SK-N-SH (cell line): ENCODE results near the gene PTBP1. TPM values are rescaled to one million over a fixed set of nuclear protein-coding genes. Genes with fewer than 3 reads are reported as not detected.
A peak's percentile ranks its signal among the peaks of the same experiment; 100 is the strongest.

Source experiments
- CTCF ChIA-PET: fragments of 300-600, 350-600 bp; formaldehyde crosslinking; extraction: SDS; loops from one replicate; lab custom pipeline; 2021; lab: Yijun Ruan, JAX
- POLR2A ChIA-PET: fragments of 350-600 bp; sonication (Branson Sonifier 250); formaldehyde crosslinking; extraction: SDS; loops from one replicate; lab custom pipeline; 2020; ENCODE audit warnings: antibody characterized with exemption, inconsistent platforms; lab: Yijun Ruan, JAX
- DNase-seq: peaks from one replicate; pipeline ENCODE4 v3.0.0; 2012
- H2AFZ ChIP-seq: fragments of 200-600 bp; sonication (generic); 2 replicates; pipeline ENCODE4 v1.8.1; 2016; ENCODE audit warnings: antibody characterized with exemption, mild to moderate bottlenecking, low read depth
- H3F3A ChIP-seq: fragments of 200-600 bp; sonication (generic); replicated peaks from 2 replicates; pipeline ENCODE3; 2016; ENCODE audit warnings: antibody characterized with exemption, mild to moderate bottlenecking; ENCODE audit not compliant: insufficient read depth
- H3K27ac ChIP-seq, 2 experiments: fragments of 200-500 bp in 1 of 2; fragments of 200-600 bp in 1 of 2; sonication (Bioruptor generic) in 1 of 2; sonication (generic), shearing (Covaris generic) in 1 of 2; 2 replicates each; pipeline versions ENCODE4 v1.5.1 to v1.6.1; 2014 to 2016; ENCODE audit warnings: low read depth in 2 of 2, inconsistent platforms in 1 of 2, low read length in 1 of 2, mild to moderate bottlenecking in 1 of 2, mixed read lengths in 1 of 2
- H3K27me3 ChIP-seq: fragments of 200-600 bp; sonication (generic), shearing (Covaris generic); 2 replicates; pipeline ENCODE4 v1.6.1; 2016; ENCODE audit warnings: mixed run types; ENCODE audit not compliant: insufficient read depth
- H3K36me3 ChIP-seq, 2 experiments: fragments of 200-500 bp in 1 of 2; fragments of 200-600 bp in 1 of 2; sonication (Bioruptor generic) in 1 of 2; sonication (generic) in 1 of 2; replicated peaks in 1 of 2; 2 replicates each; pipeline versions ENCODE3 to v1.5.1; 2014 to 2016; ENCODE audit warnings: low read length in 1 of 2, mild to moderate bottlenecking in 1 of 2; ENCODE audit not compliant: insufficient read depth in 2 of 2, control insufficient read depth in 1 of 2
- H3K4me1 ChIP-seq, 2 experiments: fragments of 200-500 bp in 1 of 2; fragments of 200-600 bp in 1 of 2; sonication (Bioruptor generic) in 1 of 2; sonication (generic), shearing (Covaris generic) in 1 of 2; 2 replicates each; pipeline versions ENCODE4 v1.5.1 to v1.6.1; 2014 to 2016; ENCODE audit warnings: low read depth in 1 of 2, low read length in 1 of 2, mixed run types in 1 of 2; ENCODE audit not compliant: insufficient read depth in 2 of 2, control insufficient read depth in 1 of 2
- H3K4me2 ChIP-seq: fragments of 200-600 bp; sonication (generic), shearing (Covaris generic); 2 replicates; pipeline ENCODE4 v1.6.1; 2017; ENCODE audit warnings: mixed run types
- H3K4me3 ChIP-seq, 2 experiments: fragments of 200-500 bp in 1 of 2; fragments of 200-600 bp in 1 of 2; sonication (Bioruptor generic) in 1 of 2; sonication (generic), shearing (Covaris generic) in 1 of 2; 2 replicates each; pipeline versions ENCODE4 v1.5.1 to v1.8.1; 2014 to 2016; ENCODE audit warnings: low read depth in 2 of 2, inconsistent platforms in 1 of 2, low read length in 1 of 2, mild to moderate bottlenecking in 1 of 2, mixed read lengths in 1 of 2, moderate library complexity in 1 of 2
- H3K79me2 ChIP-seq: fragments of 200-600 bp; sonication (generic); 2 replicates; pipeline ENCODE4 v1.8.1; 2017; ENCODE audit warnings: mild to moderate bottlenecking; ENCODE audit not compliant: insufficient read depth
- H3K9ac ChIP-seq: fragments of 200-600 bp; sonication (generic); 2 replicates; pipeline ENCODE4 v1.6.1; 2017; ENCODE audit warnings: mixed run types
- H3K9me2 ChIP-seq: fragments of 200-600 bp; sonication (generic); 2 replicates; pipeline ENCODE4 v1.6.1; 2017; ENCODE audit warnings: mixed run types
- H3K9me3 ChIP-seq: fragments of 200-600 bp; sonication (generic); 2 replicates; pipeline ENCODE4 v1.6.1; 2017; ENCODE audit warnings: mixed run types, mild to moderate bottlenecking, moderate library complexity
- H4K20me1 ChIP-seq: fragments of 200-600 bp; sonication (generic); 2 replicates; pipeline ENCODE4 v1.6.1; 2017; ENCODE audit warnings: mild to moderate bottlenecking, mixed run types; ENCODE audit not compliant: insufficient read depth
- CHD2 ChIP-seq: fragments of 150-350 bp; IDR thresholded peaks from 2 replicates; pipeline ENCODE4 v1.6.1; 2018; ENCODE audit warnings: low read length; ENCODE audit not compliant: partially characterized antibody
- ELF1 ChIP-seq: IDR thresholded peaks from 2 replicates; pipeline ENCODE4 v1.4.0; 2012
- FOSL2 ChIP-seq: IDR thresholded peaks from 2 replicates; pipeline ENCODE4 v1.4.0; 2012; ENCODE audit warnings: low read depth, mild to moderate bottlenecking, moderate library complexity, borderline replicate concordance
- JUND ChIP-seq: IDR thresholded peaks from 2 replicates; pipeline ENCODE4 v1.4.0; 2012
- MXI1 ChIP-seq: IDR thresholded peaks from 2 replicates; pipeline ENCODE4 v1.6.1; 2012; ENCODE audit warnings: mild to moderate bottlenecking, low read depth, low read length, improper control_type of control experiment
- NFIC ChIP-seq: IDR thresholded peaks from 2 replicates; pipeline ENCODE4 v1.4.0; 2012; ENCODE audit warnings: borderline replicate concordance
- NRF1 ChIP-seq: IDR thresholded peaks from 2 replicates; pipeline ENCODE4 v1.6.1; 2012; ENCODE audit warnings: low read depth, mild to moderate bottlenecking, low read length
- RCOR1 ChIP-seq: fragments of 150-350 bp; IDR thresholded peaks from 2 replicates; pipeline ENCODE4 v1.6.1; 2017; ENCODE audit warnings: antibody characterized with exemption, low read length
- RXRA ChIP-seq: IDR thresholded peaks from 2 replicates; pipeline ENCODE4 v1.4.0; 2012; ENCODE audit warnings: low read depth, mild to moderate bottlenecking, borderline replicate concordance
- SIN3A ChIP-seq: IDR thresholded peaks from 2 replicates; pipeline ENCODE4 v1.6.1; 2012; ENCODE audit warnings: low read depth, mild to moderate bottlenecking, low read length, moderate library complexity, borderline replicate concordance
- SMC3 ChIP-seq: IDR thresholded peaks from 2 replicates; pipeline ENCODE4 v1.6.1; 2012; ENCODE audit warnings: low read depth, low read length, improper control_type of control experiment
- TAF1 ChIP-seq: IDR thresholded peaks from 2 replicates; pipeline ENCODE4 v1.6.1; 2012; ENCODE audit warnings: low read depth, mild to moderate bottlenecking, low read length, moderate library complexity, borderline replicate concordance
- TEAD4 ChIP-seq: IDR thresholded peaks from 2 replicates; pipeline ENCODE4 v1.4.0; 2012; ENCODE audit warnings: mild to moderate bottlenecking, borderline replicate concordance; ENCODE audit not compliant: insufficient read depth
- YY1 ChIP-seq: IDR thresholded peaks from 2 replicates; pipeline ENCODE4 v1.4.0; 2012; ENCODE audit warnings: low read depth, mild to moderate bottlenecking
- WGBS: methylation state at CpG from one replicate; pipeline ENCODE4 v1.1.6; 2017; ENCODE audit warnings: low lambda C conversion rate; 5-methylcytosine and 5-hydroxymethylcytosine counted together
- polyA plus RNA-seq, 3 experiments: library from polyadenylated mRNA; depleted of rRNA; stranded (reverse); fragments of >200 nt; gene quantifications; 2 replicates each; pipeline ENCODE4 v1.2.3, GENCODE V29; 2012
- TF ChIP-seq, protein P1 (sequence below): IDR thresholded peaks from 2 replicates; pipeline ENCODE4 v1.4.0; 2012; ENCODE audit warnings: low read depth
- TF ChIP-seq, protein P2 (sequence below): fragments of 200-600 bp; sonication (generic); IDR thresholded peaks from 2 replicates; pipeline ENCODE4 v1.6.1; 2017; ENCODE audit warnings: antibody characterized with exemption, mild to moderate bottlenecking, moderate library complexity
- TF ChIP-seq, protein P3 (sequence below): IDR thresholded peaks from 2 replicates; pipeline ENCODE4 v1.4.0; 2012; ENCODE audit warnings: low read depth, borderline replicate concordance
- TF ChIP-seq, protein P4 (sequence below): IDR thresholded peaks from 2 replicates; pipeline ENCODE4; 2012

The PTBP1 gene
- polyA plus RNA-seq, 1 of the 3 experiments (the other 2 are of a cell fraction): 243 TPM

DNA sequence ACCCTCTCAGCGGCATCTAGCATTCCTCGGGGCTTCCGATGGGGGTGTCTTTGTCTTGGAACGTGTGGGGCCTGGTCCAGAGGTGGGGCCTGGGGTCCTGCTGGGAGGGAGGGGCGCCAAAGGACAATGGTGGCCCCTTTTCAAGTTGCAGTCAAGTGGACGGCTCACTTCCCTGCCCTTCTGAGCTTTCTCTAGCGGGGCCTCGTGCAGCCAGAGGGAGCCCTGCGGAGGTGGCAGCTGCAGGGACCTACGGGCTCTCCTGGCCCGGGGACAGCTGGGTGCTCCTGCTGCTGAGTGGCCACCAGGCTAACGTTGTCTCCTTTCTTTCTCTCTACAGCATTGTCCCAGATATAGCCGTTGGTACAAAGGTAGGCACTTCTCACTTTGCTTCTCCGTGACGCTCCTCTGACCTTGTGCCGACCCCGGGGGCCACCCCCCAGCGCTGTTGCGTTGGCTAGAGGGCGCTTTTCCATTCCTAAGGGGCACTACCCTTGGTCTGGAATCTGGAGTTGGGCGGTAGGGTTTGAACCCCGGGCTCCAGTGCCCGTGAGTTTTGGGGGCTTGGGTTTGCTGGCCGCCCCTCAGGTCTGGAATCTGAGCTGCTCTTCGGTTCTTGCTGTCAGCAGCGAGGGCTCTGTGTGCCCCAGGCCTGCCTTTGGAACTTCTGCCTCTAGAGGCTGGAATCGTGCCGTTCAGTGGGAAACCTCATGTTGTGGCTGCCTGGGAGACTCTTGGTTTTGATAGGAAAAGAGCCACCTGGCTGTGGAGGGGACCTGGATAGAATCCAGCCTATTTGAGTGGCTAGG lies 2.0 kb downstream of the PTBP1 start:
- H3K27me3 ChIP-seq: no peaks in the 10 kb centered on the region
- peaks cover 64% of the 10 kb centered on the region for H3K79me2 ChIP-seq
- H3K4me2 ChIP-seq: peak overlapping the region; percentile 95
- H3K4me1 ChIP-seq: peaks cover 29 to 47% of the 10 kb centered on the region in 2 experiments; a peak in 3 of 4 replicates
- H3K9me2 ChIP-seq: no peaks in the 10 kb centered on the region
- peak overlapping the region; percentile 96 for H3K9ac ChIP-seq
- no peak overlapping the region for H2AFZ ChIP-seq
- peaks cover 64% of the 10 kb centered on the region for H4K20me1 ChIP-seq
- H3K36me3 ChIP-seq: peaks cover 19 to 28% of the 10 kb centered on the region in 2 experiments
- H3K4me3 ChIP-seq: peak overlapping the region; percentile 85 to 88
- CTCF ChIA-PET: interaction anchor here (1.3 kb wide), 1 partner anchor 32 kb away, joined by 3 read pairs; no protein-coding TSS in a partner anchor
- peak overlapping the region; percentile 31 to 70; a peak in 3 of 4 replicates for H3K27ac ChIP-seq
- DNase-seq: peak; percentile 41
- H3K9me3 ChIP-seq: no peaks in the 10 kb centered on the region
- 4% methylated on average over 18 of the region's 28 CpGs for WGBS
- TF ChIP-seq NFIC: no peak
- no peak for TF ChIP-seq NRF1
- TF ChIP-seq JUND: no peak
- TF ChIP-seq, protein P1, sequence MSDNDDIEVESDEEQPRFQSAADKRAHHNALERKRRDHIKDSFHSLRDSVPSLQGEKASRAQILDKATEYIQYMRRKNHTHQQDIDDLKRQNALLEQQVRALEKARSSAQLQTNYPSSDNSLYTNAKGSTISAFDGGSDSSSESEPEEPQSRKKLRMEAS: no peak; the same call in 1 of the 2 replicates
- TF ChIP-seq ELF1: no peak
- peak; percentile 56; the same call in 1 of the 2 replicates for TF ChIP-seq SIN3A
- TF ChIP-seq, protein P2, sequence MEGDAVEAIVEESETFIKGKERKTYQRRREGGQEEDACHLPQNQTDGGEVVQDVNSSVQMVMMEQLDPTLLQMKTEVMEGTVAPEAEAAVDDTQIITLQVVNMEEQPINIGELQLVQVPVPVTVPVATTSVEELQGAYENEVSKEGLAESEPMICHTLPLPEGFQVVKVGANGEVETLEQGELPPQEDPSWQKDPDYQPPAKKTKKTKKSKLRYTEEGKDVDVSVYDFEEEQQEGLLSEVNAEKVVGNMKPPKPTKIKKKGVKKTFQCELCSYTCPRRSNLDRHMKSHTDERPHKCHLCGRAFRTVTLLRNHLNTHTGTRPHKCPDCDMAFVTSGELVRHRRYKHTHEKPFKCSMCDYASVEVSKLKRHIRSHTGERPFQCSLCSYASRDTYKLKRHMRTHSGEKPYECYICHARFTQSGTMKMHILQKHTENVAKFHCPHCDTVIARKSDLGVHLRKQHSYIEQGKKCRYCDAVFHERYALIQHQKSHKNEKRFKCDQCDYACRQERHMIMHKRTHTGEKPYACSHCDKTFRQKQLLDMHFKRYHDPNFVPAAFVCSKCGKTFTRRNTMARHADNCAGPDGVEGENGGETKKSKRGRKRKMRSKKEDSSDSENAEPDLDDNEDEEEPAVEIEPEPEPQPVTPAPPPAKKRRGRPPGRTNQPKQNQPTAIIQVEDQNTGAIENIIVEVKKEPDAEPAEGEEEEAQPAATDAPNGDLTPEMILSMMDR: peak; percentile 41
- no peak for TF ChIP-seq RCOR1
- TF ChIP-seq YY1: no peak
- TF ChIP-seq, protein P3, sequence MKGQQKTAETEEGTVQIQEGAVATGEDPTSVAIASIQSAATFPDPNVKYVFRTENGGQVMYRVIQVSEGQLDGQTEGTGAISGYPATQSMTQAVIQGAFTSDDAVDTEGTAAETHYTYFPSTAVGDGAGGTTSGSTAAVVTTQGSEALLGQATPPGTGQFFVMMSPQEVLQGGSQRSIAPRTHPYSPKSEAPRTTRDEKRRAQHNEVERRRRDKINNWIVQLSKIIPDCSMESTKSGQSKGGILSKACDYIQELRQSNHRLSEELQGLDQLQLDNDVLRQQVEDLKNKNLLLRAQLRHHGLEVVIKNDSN: no peak
- TF ChIP-seq TAF1: no peak
- TF ChIP-seq, protein P4, sequence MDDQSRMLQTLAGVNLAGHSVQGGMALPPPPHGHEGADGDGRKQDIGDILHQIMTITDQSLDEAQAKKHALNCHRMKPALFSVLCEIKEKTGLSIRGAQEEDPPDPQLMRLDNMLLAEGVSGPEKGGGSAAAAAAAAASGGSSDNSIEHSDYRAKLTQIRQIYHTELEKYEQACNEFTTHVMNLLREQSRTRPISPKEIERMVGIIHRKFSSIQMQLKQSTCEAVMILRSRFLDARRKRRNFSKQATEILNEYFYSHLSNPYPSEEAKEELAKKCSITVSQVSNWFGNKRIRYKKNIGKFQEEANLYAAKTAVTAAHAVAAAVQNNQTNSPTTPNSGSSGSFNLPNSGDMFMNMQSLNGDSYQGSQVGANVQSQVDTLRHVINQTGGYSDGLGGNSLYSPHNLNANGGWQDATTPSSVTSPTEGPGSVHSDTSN: no peak
- no peak for TF ChIP-seq FOSL2
- peak; percentile 62; the same call in 1 of the 2 replicates for TF ChIP-seq RXRA
- peak; percentile 22; the same call in 1 of the 2 replicates for TF ChIP-seq MXI1
- no peak for TF ChIP-seq TEAD4
- no peak for TF ChIP-seq CHD2
- TF ChIP-seq SMC3: no peak
- TF ChIP-seq, all 33 proteins: peak for 4
- POLR2A ChIA-PET: no interaction called here
- H3F3A ChIP-seq: peaks cover under 1% of the 10 kb centered on the region
